ENCODE data around the gene RBM42.

The RBM42 gene

GRCh38 chr19:35619290-35619923 lies 9.4 kb upstream of the RBM42 start:
- DNase-seq (ENCODE audit: low read depth in 1 of 2, low spot score in 1 of 2) = no peak

- no peak for DNase-seq (ENCODE audit: low read depth in 1 of 2, low spot score in 1 of 2)
Measured at GRCh38 chr19:35620001-35620400, 8.8 kb upstream of the RBM42 start.

GRCh38 chr19:35621708-35622107 lies 7.1 kb upstream of the RBM42 start:
- DNase-seq (ENCODE audit: low read depth in 1 of 2, low spot score in 1 of 2) = no peak

GRCh38 chr19:35622750-35623149 lies 6.1 kb upstream of the RBM42 start:
- no peak for DNase-seq (ENCODE audit: low read depth in 1 of 2, low spot score in 1 of 2)

GRCh38 chr19:35623327-35624010 lies 5.4 kb upstream of the RBM42 start:
- DNase-seq (ENCODE audit: low read depth in 1 of 2, low spot score in 1 of 2) = no peak

GRCh38 chr19:35628264-35628564 lies 622 bp upstream of the RBM42 start:
- no peak for DNase-seq (ENCODE audit: low read depth in 1 of 2, low spot score in 1 of 2)

- DNase-seq (ENCODE audit: low read depth in 1 of 2, low spot score in 1 of 2) = no peak
Measured at GRCh38 chr19:35629332-35629633, 447 bp downstream of the RBM42 start.

GRCh38 chr19:35633727-35634440 lies 5.0 kb downstream of the RBM42 start:
- DNase-seq (ENCODE audit: low read depth in 1 of 2, low spot score in 1 of 2) = no peak

GRCh38 chr19:35636651-35637050 lies 7.8 kb downstream of the RBM42 start:
- no peak for DNase-seq (ENCODE audit: low read depth in 1 of 2, low spot score in 1 of 2)

GRCh38 chr19:35637165-35637564 lies 8.3 kb downstream of the RBM42 start:
- no peak for DNase-seq (ENCODE audit: low read depth in 1 of 2, low spot score in 1 of 2)

- DNase-seq (ENCODE audit: low read depth in 1 of 2, low spot score in 1 of 2) = no peak
Measured at GRCh38 chr19:35639321-35639639, 10.4 kb downstream of the RBM42 start.

- DNase-seq (ENCODE audit: low read depth in 1 of 2, low spot score in 1 of 2) = no peak
Measured at GRCh38 chr19:35639863-35640262, 11.0 kb downstream of the RBM42 start.

GRCh38 chr19:35641515-35642151 lies 12.8 kb downstream of the RBM42 start, which contains the start of gene ETV2:
Gene ETV2 (plus strand): TSS chr19:35641745. CDS start chr19:35642461, 716 bp downstream.
- no peak for DNase-seq (ENCODE audit: low read depth in 1 of 2, low spot score in 1 of 2)

GRCh38 chr19:35642312-35642711 lies 13.5 kb downstream of the RBM42 start:
- DNase-seq (ENCODE audit: low read depth in 1 of 2, low spot score in 1 of 2) = no peak

GRCh38 chr19:35642798-35643254 lies 14.0 kb downstream of the RBM42 start:
- no peak for DNase-seq (ENCODE audit: low read depth in 1 of 2, low spot score in 1 of 2)

GRCh38 chr19:35643255-35644205 lies 14.7 kb downstream of the RBM42 start:
- DNase-seq (ENCODE audit: low read depth in 1 of 2, low spot score in 1 of 2) = peak; percentile 65 to 70

- peak; percentile 83 to 93 for DNase-seq (ENCODE audit: low read depth in 1 of 2, low spot score in 1 of 2)
Measured at GRCh38 chr19:35644206-35644986, 15.6 kb downstream of the RBM42 start.

- DNase-seq (ENCODE audit: low read depth in 1 of 2, low spot score in 1 of 2) = peak; percentile 64 to 70
Measured at GRCh38 chr19:35644987-35645679, 16.3 kb downstream of the RBM42 start.

GRCh38 chr19:35645680-35646511 lies 17.1 kb downstream of the RBM42 start:
- no peak for DNase-seq (ENCODE audit: low read depth in 1 of 2, low spot score in 1 of 2)
